Lower leg skin (tissue), 3 donors: Measurements from ENCODE around the gene PDS5B.

Experiments used
- CTCF ChIP-seq, 3 donors: fragments of 450-650 bp; IDR thresholded peaks; one replicate each; pipeline ENCODE4 v1.5.1; 2016; ENCODE audit warnings: antibody characterized with exemption in 3 of 3, mild to moderate bottlenecking in 3 of 3, moderate library complexity in 2 of 3
- POLR2A ChIP-seq, 2 donors: fragments of 450-650 bp; IDR thresholded peaks; one replicate each; pipeline ENCODE4 v1.6.1; 2016 to 2017; ENCODE audit warnings: antibody characterized with exemption in 2 of 2, mild to moderate bottlenecking in 1 of 2, moderate library complexity in 1 of 2

GRCh38 chr13:32585550-32586079 is 637 bp upstream of the PDS5B start:
- TF ChIP-seq CTCF (IDR thresholded peaks at IDR 0.05): no peak
- TF ChIP-seq POLR2A (IDR thresholded peaks at IDR 0.05): no peak
